GM12801 (cell line): ENCODE results near the gene ASIC2.

Experiments
- CTCF ChIP-seq: IDR thresholded peaks from one replicate; pipeline ENCODE4 v1.5.1; 2011; ENCODE audit warnings: control low read depth; ENCODE audit not compliant: insufficient read length; ENCODE audit errors: extremely low read depth

Gene ASIC2

GRCh38 chr17:33113276-33113990 lies 179.7 kb downstream of the ASIC2 start:
- TF ChIP-seq CTCF, result no peak

- no peak for TF ChIP-seq CTCF
These were observed 180.3 kb downstream of the ASIC2 start for GRCh38 chr17:33112763-33113162.

GRCh38 chr17:33109336-33110072 lies 183.6 kb downstream of the ASIC2 start:
- TF ChIP-seq CTCF, result no peak

- no peak for TF ChIP-seq CTCF
These were observed 186.4 kb downstream of the ASIC2 start for GRCh38 chr17:33106525-33107165.

GRCh38 chr17:33105911-33106310 lies 187.2 kb downstream of the ASIC2 start:
- TF ChIP-seq CTCF, result no peak

- no peak for TF ChIP-seq CTCF
These were observed 193.2 kb downstream of the ASIC2 start for GRCh38 chr17:33099906-33100305.

GRCh38 chr17:33099252-33099651 lies 193.8 kb downstream of the ASIC2 start:
- TF ChIP-seq CTCF, result no peak
